Epithelial cell of proximal tubule (primary cell): Measurements from ENCODE around the gene CAPNS1. TPM values are rescaled to one million over a fixed set of nuclear protein-coding genes. Genes with fewer than 3 reads are reported as not detected.
A peak's percentile ranks its signal among the peaks of the same experiment; 100 is the strongest.

ENCODE experiments used
- DNase-seq: peaks from one replicate; pipeline ENCODE4 v3.0.0-alpha.2; 2011; ENCODE audit warnings: low read depth
- H3K4me3 ChIP-seq: 2 replicates; pipeline ENCODE4 v1.5.1; 2011; ENCODE audit warnings: low read depth, mild to moderate bottlenecking, low read length
- CTCF ChIP-seq: conservative IDR thresholded peaks from 2 replicates; pipeline ENCODE4 v1.5.1; 2012; ENCODE audit warnings: low read depth, mild to moderate bottlenecking, low read length
- total RNA-seq: library from RNA; depleted of rRNA; stranded (reverse); fragments of >200 nt; gene quantifications from 2 replicates; pipeline ENCODE4 v1.2.3, GENCODE V29; 2015

Gene CAPNS1
- total RNA-seq, 1 donor from 2014 or later: 267 TPM

DNA sequence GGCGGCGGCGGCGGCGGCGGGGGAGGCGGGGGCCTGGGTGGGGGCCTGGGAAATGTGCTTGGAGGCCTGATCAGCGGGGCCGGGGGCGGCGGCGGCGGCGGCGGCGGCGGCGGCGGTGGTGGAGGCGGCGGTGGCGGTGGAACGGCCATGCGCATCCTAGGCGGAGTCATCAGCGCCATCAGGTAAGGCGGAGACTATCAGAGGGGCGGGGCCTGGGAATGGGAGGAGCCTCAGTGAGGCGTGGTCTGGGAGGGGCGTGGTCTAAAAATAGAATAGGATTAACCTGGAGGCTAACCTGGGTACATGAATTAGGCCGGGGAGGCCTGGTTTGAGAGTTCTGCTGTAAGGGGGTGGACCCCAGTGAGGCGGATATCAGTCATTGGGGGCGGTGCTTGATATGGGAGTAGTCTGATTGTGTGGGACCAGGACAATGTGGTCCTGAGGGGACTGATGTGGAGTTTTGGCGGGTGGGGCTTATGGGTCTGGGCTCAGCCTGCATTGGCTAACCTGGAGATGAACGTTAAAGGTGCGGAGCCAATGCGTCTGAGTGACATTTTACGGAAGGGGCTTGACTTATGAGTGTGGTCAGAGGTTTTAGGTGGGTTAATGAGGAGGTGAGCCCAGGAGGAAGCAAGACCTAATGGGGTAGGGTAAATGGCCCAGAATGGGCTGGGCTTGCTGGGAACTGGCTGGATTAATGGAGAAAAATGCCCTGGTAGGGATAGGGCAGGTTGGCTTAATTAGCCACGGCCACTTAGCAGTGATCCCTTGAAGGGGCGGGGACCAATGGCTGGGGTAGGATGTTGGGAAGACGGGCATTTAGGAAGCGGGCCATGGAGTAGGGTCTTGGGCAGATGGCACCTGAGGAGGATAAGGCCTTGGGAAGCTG, 1.4 kb downstream of the CAPNS1 start:
- peak overlapping the region; percentile 90 for H3K4me3 ChIP-seq
- no peak for DNase-seq
- no peak for TF ChIP-seq CTCF

- H3K4me3 ChIP-seq: no peak overlapping the region
- DNase-seq: no peak
- TF ChIP-seq CTCF: no peak
These were observed 2.2 kb downstream of the CAPNS1 start for GRCh38 chr19:36142046-36142445.

GRCh38 chr19:36142496-36142895, 2.6 kb downstream of the CAPNS1 start:
- DNase-seq: no peak
- TF ChIP-seq CTCF: no peak

DNA sequence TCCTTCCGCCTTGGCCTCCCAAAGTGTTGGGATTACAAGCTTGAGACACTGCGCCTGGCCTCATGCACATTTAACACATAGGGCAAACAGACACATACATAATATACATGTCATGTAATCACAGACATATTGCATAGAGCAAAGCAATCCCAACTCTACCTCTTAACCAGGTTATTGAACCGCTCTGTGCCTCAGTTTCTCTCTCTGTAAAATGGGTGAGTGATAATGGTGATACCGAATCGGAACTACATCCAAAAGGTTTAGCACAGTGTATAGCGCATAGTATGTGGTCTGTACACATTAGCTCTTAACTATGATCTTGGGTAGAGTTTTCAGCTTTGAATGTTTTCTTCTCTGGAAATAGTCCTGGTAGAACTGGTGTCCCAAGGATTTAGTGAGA, 4.8 kb downstream of the CAPNS1 start:
- no peak for TF ChIP-seq CTCF
- DNase-seq: no peak
- H3K4me3 ChIP-seq: no peak overlapping the region

More at GRCh38 chr19:36142496-36142895, 2.6 kb downstream of the CAPNS1 start:
- H3K4me3 ChIP-seq: no peak overlapping the region

DNA sequence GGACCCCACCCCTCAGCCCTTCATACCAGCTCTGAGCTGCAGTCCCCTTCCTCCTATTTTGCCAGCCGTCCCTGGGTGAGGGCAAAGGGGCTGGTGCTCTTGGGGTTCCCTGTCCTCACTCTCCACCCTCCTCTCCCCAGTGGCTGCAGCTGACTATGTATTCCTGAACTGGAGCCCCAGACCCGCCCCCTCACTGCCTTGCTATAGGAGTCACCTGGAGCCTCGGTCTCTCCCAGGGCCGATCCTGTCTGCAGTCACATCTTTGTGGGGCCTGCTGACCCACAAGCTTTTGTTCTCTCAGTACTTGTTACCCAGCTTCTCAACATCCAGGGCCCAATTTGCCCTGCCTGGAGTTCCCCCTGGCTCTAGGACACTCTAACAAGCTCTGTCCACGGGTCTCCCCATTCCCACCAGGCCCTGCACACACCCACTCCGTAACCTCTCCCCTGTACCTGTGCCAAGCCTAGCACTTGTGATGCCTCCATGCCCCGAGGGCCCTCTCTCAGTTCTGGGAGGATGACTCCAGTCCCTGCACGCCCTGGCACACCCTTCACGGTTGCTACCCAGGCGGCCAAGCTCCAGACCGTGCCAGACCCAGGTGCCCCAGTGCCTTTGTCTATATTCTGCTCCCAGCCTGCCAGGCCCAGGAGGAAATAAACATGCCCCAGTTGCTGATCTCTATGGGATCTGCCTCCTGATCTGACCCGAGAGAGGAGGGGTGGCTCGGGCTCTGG, 10.0 kb downstream of the CAPNS1 start:
- no peak for TF ChIP-seq CTCF
- H3K4me3 ChIP-seq: no peak overlapping the region
- DNase-seq: no peak

GRCh38 chr19:36150586-36150985, 10.7 kb downstream of the CAPNS1 start:
- no peak for DNase-seq
- no peak for TF ChIP-seq CTCF
- H3K4me3 ChIP-seq: no peak overlapping the region
